ENCODE data around the gene PTPRR. TPM values are rescaled to one million over a fixed set of nuclear protein-coding genes. Genes with fewer than 3 reads are reported as not detected.
"Not testable (repeated sequence)": the region's sequence is repeated elsewhere in the genome, so short reads cannot be mapped to it uniquely, and the experiment has no call there.

The PTPRR gene
- total and polyA plus RNA-seq, 2 donors (not counting 1 experiment from before 2014, with no cell fraction given): not detected

DNA sequence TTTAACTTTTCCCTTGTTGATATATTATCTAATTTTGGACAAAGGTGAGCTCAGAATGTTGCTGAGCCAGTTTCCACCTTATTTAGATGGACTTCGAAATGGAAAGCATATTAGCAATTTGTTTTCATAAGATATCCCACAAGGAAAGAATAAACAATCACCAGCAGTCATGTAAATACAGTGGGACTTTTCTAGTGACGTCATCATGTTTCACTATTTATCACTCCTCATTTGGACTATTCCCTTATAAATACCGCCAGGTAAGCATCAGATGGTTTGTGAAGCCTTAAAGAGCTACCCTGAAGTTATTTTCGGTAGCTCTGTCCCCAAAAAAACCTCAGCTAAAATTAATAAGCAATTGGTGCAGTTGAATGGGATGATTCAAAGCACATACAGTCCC is 110.7 kb downstream of the PTPRR start:
- no peaks in the 10 kb centered on the region for H3K27me3 ChIP-seq (replicated peaks in 1 of 4; ENCODE audit: control extremely low read depth in 1 of 4, control insufficient read depth in 3 of 4, insufficient read depth in 4 of 4, low read length in 3 of 4)
- no peaks in the 10 kb centered on the region for H3K36me3 ChIP-seq (replicated peaks in 1 of 2; ENCODE audit: control extremely low read depth in 1 of 2, control insufficient read depth in 1 of 2, extremely low read depth in 1 of 2, insufficient read depth in 2 of 2, low read length in 1 of 2)
- no peaks in the 10 kb centered on the region for H3K9me3 ChIP-seq (ENCODE audit: control extremely low read depth in 1 of 3, control insufficient read depth in 2 of 3, insufficient read depth in 1 of 3, low read length in 2 of 3)
- Mint-ChIP-seq H3K27me3 (no peaks in the 10 kb centered on the region), H3K4me1 (no peaks in the 10 kb centered on the region), H3K9me3 (ENCODE audit: insufficient read depth) (peaks cover 2% of the 10 kb centered on the region), H3K27ac (no peak overlapping the region), H3K4me3 (no peak overlapping the region)
- H3K9ac ChIP-seq (ENCODE audit: low read length): no peak overlapping the region
- H3K4me2 ChIP-seq (replicated peaks; ENCODE audit: low read depth, low read length, poor library complexity, severe bottlenecking): no peak overlapping the region
- ATAC-seq (ENCODE audit: low read depth) (no peak), DNase-seq (no peak)
- no peaks in the 10 kb centered on the region for H3K4me1 ChIP-seq (ENCODE audit: control insufficient read depth in 2 of 2, insufficient read depth in 2 of 2, low read length in 2 of 2)
- H2AFZ ChIP-seq (ENCODE audit: insufficient read depth, low read depth, low read length, poor library complexity, severe bottlenecking): no peak overlapping the region
- no peaks in the 10 kb centered on the region for H4K20me1 ChIP-seq (ENCODE audit: control insufficient read depth, insufficient read depth, low read length, poor library complexity, severe bottlenecking)
- CTCF ChIA-PET: no interaction called here
- no peak overlapping the region for H3K27ac ChIP-seq (ENCODE audit: low read length in 2 of 2)
- no peaks in the 10 kb centered on the region for H3K79me2 ChIP-seq (ENCODE audit: control insufficient read depth, insufficient read depth, low read length)
- TF ChIP-seq, protein P1, sequence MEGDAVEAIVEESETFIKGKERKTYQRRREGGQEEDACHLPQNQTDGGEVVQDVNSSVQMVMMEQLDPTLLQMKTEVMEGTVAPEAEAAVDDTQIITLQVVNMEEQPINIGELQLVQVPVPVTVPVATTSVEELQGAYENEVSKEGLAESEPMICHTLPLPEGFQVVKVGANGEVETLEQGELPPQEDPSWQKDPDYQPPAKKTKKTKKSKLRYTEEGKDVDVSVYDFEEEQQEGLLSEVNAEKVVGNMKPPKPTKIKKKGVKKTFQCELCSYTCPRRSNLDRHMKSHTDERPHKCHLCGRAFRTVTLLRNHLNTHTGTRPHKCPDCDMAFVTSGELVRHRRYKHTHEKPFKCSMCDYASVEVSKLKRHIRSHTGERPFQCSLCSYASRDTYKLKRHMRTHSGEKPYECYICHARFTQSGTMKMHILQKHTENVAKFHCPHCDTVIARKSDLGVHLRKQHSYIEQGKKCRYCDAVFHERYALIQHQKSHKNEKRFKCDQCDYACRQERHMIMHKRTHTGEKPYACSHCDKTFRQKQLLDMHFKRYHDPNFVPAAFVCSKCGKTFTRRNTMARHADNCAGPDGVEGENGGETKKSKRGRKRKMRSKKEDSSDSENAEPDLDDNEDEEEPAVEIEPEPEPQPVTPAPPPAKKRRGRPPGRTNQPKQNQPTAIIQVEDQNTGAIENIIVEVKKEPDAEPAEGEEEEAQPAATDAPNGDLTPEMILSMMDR (IDR thresholded peaks at IDR 0.05): no peak
- TF ChIP-seq EZH2 (IDR thresholded peaks at IDR 0.05; ENCODE audit: borderline replicate concordance, insufficient read depth, low read depth, low read length, poor library complexity, severe bottlenecking): no peak
- intact Hi-C loops (cut with micrococcal nuclease): no loop called here
- no peak overlapping the region for H3K4me3 ChIP-seq (ENCODE audit: control extremely low read depth in 1 of 5, extremely low read depth in 1 of 5, insufficient read depth in 1 of 5, low read depth in 2 of 5, low read length in 4 of 5)
- POLR2A ChIA-PET: no interaction called here
- WGBS (ENCODE audit: insufficient coverage): no CpG with 5 or more reads among the region's 4 CpGs

DNA sequence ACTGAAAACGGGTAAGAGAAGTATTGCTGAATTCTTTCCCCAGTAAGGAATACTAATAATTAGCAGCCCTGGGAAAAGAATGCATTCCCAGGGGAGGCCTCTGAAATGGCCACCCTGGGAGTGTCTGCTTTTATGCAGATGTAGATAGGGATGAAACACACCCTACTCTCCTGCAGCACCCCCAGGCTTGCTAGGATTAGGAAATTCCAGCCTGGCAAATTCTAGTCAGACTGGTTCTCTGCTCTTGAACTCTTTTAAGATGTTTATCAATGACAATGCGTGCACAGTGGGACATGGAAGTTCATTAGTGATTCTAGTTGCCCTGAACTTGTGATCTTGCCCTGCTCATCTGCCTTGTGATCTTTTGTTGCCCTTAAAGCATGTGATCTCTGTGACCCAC is 112.5 kb downstream of the PTPRR start:
- ATAC-seq (ENCODE audit: low read depth); H3K36me3 ChIP-seq (replicated peaks in 1 of 2; ENCODE audit: control extremely low read depth in 1 of 2, control insufficient read depth in 1 of 2, extremely low read depth in 1 of 2, insufficient read depth in 2 of 2, low read length in 1 of 2); H2AFZ ChIP-seq (ENCODE audit: insufficient read depth, low read depth, low read length, poor library complexity, severe bottlenecking); POLR2A ChIA-PET; H3K4me3 Mint-ChIP-seq; H4K20me1 ChIP-seq (ENCODE audit: control insufficient read depth, insufficient read depth, low read length, poor library complexity, severe bottlenecking); H3K4me1 Mint-ChIP-seq; H3K4me3 ChIP-seq (ENCODE audit: control extremely low read depth in 1 of 5, extremely low read depth in 1 of 5, insufficient read depth in 1 of 5, low read depth in 2 of 5, low read length in 4 of 5); H3K9me3 Mint-ChIP-seq (ENCODE audit: insufficient read depth); H3K27ac Mint-ChIP-seq; H3K79me2 ChIP-seq (ENCODE audit: control insufficient read depth, insufficient read depth, low read length); DNase-seq; H3K27me3 Mint-ChIP-seq; H3K9me3 ChIP-seq (ENCODE audit: control extremely low read depth in 1 of 3, control insufficient read depth in 2 of 3, insufficient read depth in 1 of 3, low read length in 2 of 3); H3K27ac ChIP-seq (ENCODE audit: low read length in 2 of 2); H3K27me3 ChIP-seq (replicated peaks in 1 of 4; ENCODE audit: control extremely low read depth in 1 of 4, control insufficient read depth in 3 of 4, insufficient read depth in 4 of 4, low read length in 3 of 4); H3K4me1 ChIP-seq (ENCODE audit: control insufficient read depth in 2 of 2, insufficient read depth in 2 of 2, low read length in 2 of 2); CTCF ChIA-PET; H3K4me2 ChIP-seq (replicated peaks; ENCODE audit: low read depth, low read length, poor library complexity, severe bottlenecking); intact Hi-C loops (cut with micrococcal nuclease); H3K9ac ChIP-seq (ENCODE audit: low read length): not testable (repeated sequence)
- 80% methylated on average over 1 of the region's 2 CpGs for WGBS (ENCODE audit: insufficient coverage)

All from B cell (primary cell).